HepG2 (cell line): ENCODE data around the gene MMRN2. TPM values are rescaled to one million over a fixed set of nuclear protein-coding genes. Genes with fewer than 3 reads are reported as not detected.

Experiments used
- ATAC-seq: fragments of 200-7000 bp; cut with Tn5 transposase; 3 replicates; pipeline ENCODE4 v1.9.1; 2020; ENCODE audit warnings: mild to moderate bottlenecking, moderate library complexity
- BruUV-seq: library from RNA; stranded (reverse); fragments of 400-500 nt; replicated peaks from 2 replicates; lab custom pipeline; 2021; lab: Mats Ljungman, UMichigan
- CTCF ChIA-PET: fragments of 300-600 bp; formaldehyde crosslinking; extraction: SDS; loops from one replicate; lab custom pipeline; 2021; ENCODE audit warnings: low total read pairs, inconsistent platforms, low intra/inter-chr PET ratio; lab: Yijun Ruan, JAX
- POLR2A ChIA-PET: fragments of 350-600 bp; sonication (Branson Sonifier 250); formaldehyde crosslinking; loops from one replicate; lab custom pipeline; 2020; ENCODE audit warnings: antibody characterized with exemption, inconsistent platforms; lab: Yijun Ruan, JAX
- DNase-seq: peaks from one replicate; pipeline ENCODE4 v3.0.0-alpha.2; 2015; ENCODE audit warnings: low spot score
- FAIRE-seq: peaks from 3 replicates; lab custom pipeline; 2011; peaks lifted over from hg19 to GRCh38; lab: Jason Lieb, UNC
- H2AFZ ChIP-seq: one replicate; pipeline ENCODE4 v1.6.1; 2011; ENCODE audit warnings: low read length, inconsistent platforms
- H3K27ac ChIP-seq: fragments of 300-600 bp; 3 replicates; pipeline ENCODE4 v1.8.0; 2011; ENCODE audit warnings: mixed run types, mild to moderate bottlenecking, mixed read lengths, low read length, inconsistent platforms; ENCODE audit not compliant: insufficient read depth; ENCODE audit errors: extremely low read length
- H3K27me3 ChIP-seq, 2 experiments: fragments of 200-600 bp in 1 of 2; 2 replicates in 1 of 2; 3 replicates in 1 of 2; pipeline versions ENCODE4 v1.6.0 to v1.8.0; 2011; ENCODE audit warnings: low read length in 2 of 2, mild to moderate bottlenecking in 2 of 2, moderate library complexity in 2 of 2, inconsistent platforms in 1 of 2; ENCODE audit not compliant: insufficient read depth in 2 of 2, control insufficient read depth in 1 of 2
- H3K36me3 ChIP-seq, 2 experiments: fragments of 200-600 bp in 1 of 2; replicated peaks in 1 of 2; 2 replicates in 1 of 2; 3 replicates in 1 of 2; pipeline versions ENCODE4 v1.5.1 to v1.8.0; 2011; ENCODE audit warnings: low read length in 2 of 2, inconsistent platforms in 1 of 2; ENCODE audit not compliant: insufficient read depth in 2 of 2, control insufficient read depth in 1 of 2
- H3K4me1 ChIP-seq: 2 replicates; pipeline ENCODE4 v1.5.1; 2012; ENCODE audit warnings: low read length, inconsistent platforms; ENCODE audit not compliant: insufficient read depth
- H3K4me2 ChIP-seq: 2 replicates; pipeline ENCODE4 v1.6.0; 2011; ENCODE audit warnings: low read depth, low read length, inconsistent platforms
- H3K4me3 ChIP-seq, 3 experiments: fragments of 200-600 bp in 1 of 3; sonication (generic), shearing (Covaris generic) in 1 of 3; replicated peaks in 1 of 3; 2 replicates each; pipeline ENCODE4 v1.5.1; 2011 to 2016; ENCODE audit warnings: low read length in 3 of 3, inconsistent platforms in 2 of 3, low read depth in 2 of 3, mild to moderate bottlenecking in 2 of 3, control low read depth in 1 of 3, mixed read lengths in 1 of 3; ENCODE audit not compliant: insufficient read depth in 1 of 3
- H3K79me2 ChIP-seq: one replicate; pipeline ENCODE4 v1.6.1; 2011; ENCODE audit warnings: low read length, inconsistent platforms; ENCODE audit not compliant: insufficient read depth
- H3K9ac ChIP-seq: 2 replicates; pipeline ENCODE4 v1.6.0; 2011; ENCODE audit warnings: mild to moderate bottlenecking, low read depth, low read length, inconsistent platforms; ENCODE audit not compliant: insufficient read depth
- H3K9me3 ChIP-seq: 2 replicates; pipeline ENCODE4 v1.5.1; 2012; ENCODE audit warnings: mild to moderate bottlenecking, low read length
- H4K20me1 ChIP-seq: 2 replicates; pipeline ENCODE4 v1.6.0; 2011; ENCODE audit warnings: inconsistent platforms, mild to moderate bottlenecking, low read length, moderate library complexity; ENCODE audit not compliant: insufficient read depth
- DPF2 ChIP-seq: sonication (generic); formaldehyde crosslinking; IDR thresholded peaks from 2 replicates; pipeline ENCODE4 v1.4.0; 2020; ENCODE audit warnings: mild to moderate bottlenecking, low read depth, missing genetic modification reagents, borderline replicate concordance
- ERF ChIP-seq: IDR thresholded peaks from 2 replicates; pipeline ENCODE4 v1.6.1; 2018; ENCODE audit warnings: missing biosample characterization, missing genetic modification reagents
- JUNB ChIP-seq: sonication (generic); formaldehyde crosslinking; IDR thresholded peaks from 2 replicates; pipeline ENCODE4 v1.8.0; 2022; ENCODE audit warnings: missing genetic modification reagents, mild to moderate bottlenecking, borderline replicate concordance
- MTF2 ChIP-seq: sonication (generic); formaldehyde crosslinking; IDR thresholded peaks from 2 replicates; pipeline ENCODE4 v1.5.0; 2020; ENCODE audit warnings: missing genetic modification reagents, borderline replicate concordance
- NR2F2 ChIP-seq: IDR thresholded peaks from 2 replicates; pipeline ENCODE4 v1.6.1; 2012; ENCODE audit warnings: low read depth, inconsistent platforms, borderline replicate concordance
- PITX1 ChIP-seq: sonication (generic); formaldehyde crosslinking; IDR thresholded peaks from 2 replicates; pipeline ENCODE4 v1.5.1; 2020; ENCODE audit warnings: mild to moderate bottlenecking, missing genetic modification reagents
- ZNF326 ChIP-seq: sonication (generic); formaldehyde crosslinking; IDR thresholded peaks from 2 replicates; pipeline ENCODE4 v1.4.0; 2020; ENCODE audit warnings: missing genetic modification reagents, borderline replicate concordance
- WGBS: methylation state at CpG from one replicate; pipeline ENCODE4 v1.1.6; 2017; ENCODE audit warnings: low lambda C conversion rate; 5-methylcytosine and 5-hydroxymethylcytosine counted together
- in situ Hi-C: cut with HindIII; loops from 2 replicates; pipeline ENCODE4 v1.10.0; 2017; ENCODE audit warnings: low pct_unique_long_range_greater_than_20kb; ENCODE audit not compliant: extremely low pct_ligation_motif_present
- intact Hi-C: fragments of 100-400 bp; cut with micrococcal nuclease; formaldehyde crosslinking; loops from one replicate; pipeline ENCODE4 v1.10.0; 2022; ENCODE audit not compliant: unreplicated experiment
- polyA plus RNA-seq, 8 experiments: library from polyadenylated mRNA; depleted of rRNA in 3 of 8; stranded (reverse) in 7 of 8; unstranded in 1 of 8; fragments of >200 nt; fragmentation: Illumina TruSeq in 4 of 8; extraction: Trizol in 4 of 8; gene quantifications; 2 replicates each; pipeline versions ENCODE4 v1.2.1 to v1.2.3, GENCODE V29; 2011 to 2016; ENCODE audit warnings: low read depth in 4 of 8, missing spikeins in 1 of 8, mixed read lengths in 1 of 8; ENCODE audit not compliant: insufficient read depth in 1 of 8
- total RNA-seq, 5 experiments: library from RNA; depleted of rRNA; stranded (reverse); fragments of >200 nt; fragmentation: Illumina TruSeq; extraction: Trizol; gene quantifications; 2 replicates each; pipeline ENCODE4 v1.2.3, GENCODE V29; 2016; ENCODE audit warnings: low read depth in 1 of 5
- TF ChIP-seq, protein P1 (sequence below): sonication (generic); formaldehyde crosslinking; IDR thresholded peaks from 2 replicates; pipeline ENCODE4 v1.5.0; 2020; ENCODE audit warnings: missing genetic modification reagents
- TF ChIP-seq, protein P2 (sequence below): sonication (generic); formaldehyde crosslinking; IDR thresholded peaks from 2 replicates; pipeline ENCODE4 v1.5.0; 2020; ENCODE audit warnings: mild to moderate bottlenecking, missing genetic modification reagents, borderline replicate concordance
- TF ChIP-seq, protein P3 (sequence below): sonication (generic); formaldehyde crosslinking; IDR thresholded peaks from 2 replicates; pipeline ENCODE4 v1.5.0; 2020; ENCODE audit warnings: mild to moderate bottlenecking, missing genetic modification reagents
- TF ChIP-seq, protein P4 (sequence below): sonication (generic); formaldehyde crosslinking; IDR thresholded peaks from 2 replicates; pipeline ENCODE4 v1.4.0; 2020; ENCODE audit warnings: mild to moderate bottlenecking, missing genetic modification reagents

Gene MMRN2
- total and polyA plus RNA-seq, 2 of the 13 experiments (the other 11 are each of a cell fraction or from before 2014, with no cell fraction given), result 0.04 TPM; not detected in 1

DNA sequence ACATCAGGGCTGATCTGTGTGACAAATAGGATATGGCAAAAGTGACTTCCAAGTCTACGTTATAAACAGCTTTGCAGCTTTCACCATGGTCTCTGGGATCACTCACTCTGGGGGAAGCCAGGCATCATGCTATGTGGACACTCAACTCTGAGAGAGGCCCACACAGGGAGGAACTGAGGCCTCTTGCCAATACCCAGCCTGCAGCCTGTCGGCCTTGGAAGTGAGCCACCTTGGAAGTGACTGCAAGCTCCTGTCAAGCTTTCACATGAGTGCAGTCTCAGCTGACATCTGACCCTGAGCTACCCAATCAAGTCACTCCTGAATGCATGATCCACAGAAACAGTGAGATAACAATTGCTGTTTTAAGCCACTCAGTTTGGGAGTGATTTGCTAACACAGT, 56.5 kb downstream of the MMRN2 start:
- Histone ChIP-seq H3K4me1 (no peaks in the 10 kb centered on the region), H3K9ac (no peak overlapping the region), H3K27ac (no peak overlapping the region), H3K4me2 (no peak overlapping the region), H2AFZ (no peak overlapping the region), H3K36me3 (peaks cover 12 to 44% of the 10 kb centered on the region in 2 experiments), H3K79me2 (no peaks in the 10 kb centered on the region), H3K4me3 (no peak overlapping the region), H3K27me3 (no peaks in the 10 kb centered on the region), H4K20me1 (no peaks in the 10 kb centered on the region; the same call in 1 of the 2 replicates), H3K9me3 (no peaks in the 10 kb centered on the region)
- CTCF ChIA-PET, result interaction anchor here (3.2 to 3.8 kb wide), 2 partner anchors 190 to 213 kb away, joined by 17 to 31 read pairs; no protein-coding TSS in a partner anchor
- TF ChIP-seq, protein P1, sequence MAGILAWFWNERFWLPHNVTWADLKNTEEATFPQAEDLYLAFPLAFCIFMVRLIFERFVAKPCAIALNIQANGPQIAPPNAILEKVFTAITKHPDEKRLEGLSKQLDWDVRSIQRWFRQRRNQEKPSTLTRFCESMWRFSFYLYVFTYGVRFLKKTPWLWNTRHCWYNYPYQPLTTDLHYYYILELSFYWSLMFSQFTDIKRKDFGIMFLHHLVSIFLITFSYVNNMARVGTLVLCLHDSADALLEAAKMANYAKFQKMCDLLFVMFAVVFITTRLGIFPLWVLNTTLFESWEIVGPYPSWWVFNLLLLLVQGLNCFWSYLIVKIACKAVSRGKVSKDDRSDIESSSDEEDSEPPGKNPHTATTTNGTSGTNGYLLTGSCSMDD, result no peak
- TF ChIP-seq, protein P2, sequence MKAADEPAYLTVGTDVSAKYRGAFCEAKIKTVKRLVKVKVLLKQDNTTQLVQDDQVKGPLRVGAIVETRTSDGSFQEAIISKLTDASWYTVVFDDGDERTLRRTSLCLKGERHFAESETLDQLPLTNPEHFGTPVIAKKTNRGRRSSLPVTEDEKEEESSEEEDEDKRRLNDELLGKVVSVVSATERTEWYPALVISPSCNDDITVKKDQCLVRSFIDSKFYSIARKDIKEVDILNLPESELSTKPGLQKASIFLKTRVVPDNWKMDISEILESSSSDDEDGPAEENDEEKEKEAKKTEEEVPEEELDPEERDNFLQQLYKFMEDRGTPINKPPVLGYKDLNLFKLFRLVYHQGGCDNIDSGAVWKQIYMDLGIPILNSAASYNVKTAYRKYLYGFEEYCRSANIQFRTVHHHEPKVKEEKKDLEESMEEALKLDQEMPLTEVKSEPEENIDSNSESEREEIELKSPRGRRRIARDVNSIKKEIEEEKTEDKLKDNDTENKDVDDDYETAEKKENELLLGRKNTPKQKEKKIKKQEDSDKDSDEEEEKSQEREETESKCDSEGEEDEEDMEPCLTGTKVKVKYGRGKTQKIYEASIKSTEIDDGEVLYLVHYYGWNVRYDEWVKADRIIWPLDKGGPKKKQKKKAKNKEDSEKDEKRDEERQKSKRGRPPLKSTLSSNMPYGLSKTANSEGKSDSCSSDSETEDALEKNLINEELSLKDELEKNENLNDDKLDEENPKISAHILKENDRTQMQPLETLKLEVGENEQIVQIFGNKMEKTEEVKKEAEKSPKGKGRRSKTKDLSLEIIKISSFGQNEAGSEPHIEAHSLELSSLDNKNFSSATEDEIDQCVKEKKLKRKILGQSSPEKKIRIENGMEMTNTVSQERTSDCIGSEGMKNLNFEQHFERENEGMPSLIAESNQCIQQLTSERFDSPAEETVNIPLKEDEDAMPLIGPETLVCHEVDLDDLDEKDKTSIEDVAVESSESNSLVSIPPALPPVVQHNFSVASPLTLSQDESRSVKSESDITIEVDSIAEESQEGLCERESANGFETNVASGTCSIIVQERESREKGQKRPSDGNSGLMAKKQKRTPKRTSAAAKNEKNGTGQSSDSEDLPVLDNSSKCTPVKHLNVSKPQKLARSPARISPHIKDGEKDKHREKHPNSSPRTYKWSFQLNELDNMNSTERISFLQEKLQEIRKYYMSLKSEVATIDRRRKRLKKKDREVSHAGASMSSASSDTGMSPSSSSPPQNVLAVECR, result no peak
- TF ChIP-seq ERF (CRISPR knock-in tag) (no peak), ZNF326 (CRISPR knock-in tag) (no peak), DPF2 (no peak), PITX1 (CRISPR knock-in tag) (no peak), JUNB (CRISPR knock-in tag) (no peak), NR2F2 (no peak), MTF2 (CRISPR knock-in tag) (no peak)
- TF ChIP-seq, protein P3, sequence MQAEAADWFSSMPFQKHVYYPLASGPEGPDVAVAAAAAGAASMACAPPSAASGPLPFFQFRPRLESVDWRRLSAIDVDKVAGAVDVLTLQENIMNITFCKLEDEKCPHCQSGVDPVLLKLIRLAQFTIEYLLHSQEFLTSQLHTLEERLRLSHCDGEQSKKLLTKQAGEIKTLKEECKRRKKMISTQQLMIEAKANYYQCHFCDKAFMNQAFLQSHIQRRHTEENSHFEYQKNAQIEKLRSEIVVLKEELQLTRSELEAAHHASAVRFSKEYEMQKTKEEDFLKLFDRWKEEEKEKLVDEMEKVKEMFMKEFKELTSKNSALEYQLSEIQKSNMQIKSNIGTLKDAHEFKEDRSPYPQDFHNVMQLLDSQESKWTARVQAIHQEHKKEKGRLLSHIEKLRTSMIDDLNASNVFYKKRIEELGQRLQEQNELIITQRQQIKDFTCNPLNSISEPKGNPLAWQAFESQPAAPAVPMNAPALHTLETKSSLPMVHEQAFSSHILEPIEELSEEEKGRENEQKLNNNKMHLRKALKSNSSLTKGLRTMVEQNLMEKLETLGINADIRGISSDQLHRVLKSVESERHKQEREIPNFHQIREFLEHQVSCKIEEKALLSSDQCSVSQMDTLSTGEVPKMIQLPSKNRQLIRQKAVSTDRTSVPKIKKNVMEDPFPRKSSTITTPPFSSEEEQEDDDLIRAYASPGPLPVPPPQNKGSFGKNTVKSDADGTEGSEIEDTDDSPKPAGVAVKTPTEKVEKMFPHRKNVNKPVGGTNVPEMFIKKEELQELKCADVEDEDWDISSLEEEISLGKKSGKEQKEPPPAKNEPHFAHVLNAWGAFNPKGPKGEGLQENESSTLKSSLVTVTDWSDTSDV (CRISPR knock-in tag), result no peak
- TF ChIP-seq, protein P4, sequence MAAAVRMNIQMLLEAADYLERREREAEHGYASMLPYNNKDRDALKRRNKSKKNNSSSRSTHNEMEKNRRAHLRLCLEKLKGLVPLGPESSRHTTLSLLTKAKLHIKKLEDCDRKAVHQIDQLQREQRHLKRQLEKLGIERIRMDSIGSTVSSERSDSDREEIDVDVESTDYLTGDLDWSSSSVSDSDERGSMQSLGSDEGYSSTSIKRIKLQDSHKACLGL, result no peak
- DNase-seq, result no peak
- intact Hi-C loops (no loop called here), in situ Hi-C loops (loop anchor here (5.0 kb wide), 1 partner anchor 204 kb away; no protein-coding TSS in a partner anchor)
- FAIRE-seq, result no peak
- no TSS peak for BruUV-seq
- no peak for ATAC-seq
- WGBS, result 100% methylated on average over 1 of the region's 2 CpGs
- POLR2A ChIA-PET, result no interaction called here
